Astrocyte (in vitro differentiated cells and primary cell): ENCODE measurements around the gene ARMH3. TPM values are rescaled to one million over a fixed set of nuclear protein-coding genes. Genes with fewer than 3 reads are reported as not detected.

Source experiments
- DNase-seq: peaks from one replicate; pipeline ENCODE4 v3.0.0-alpha.2; 2010; ENCODE audit warnings: low read depth
- FAIRE-seq: peaks from 2 replicates; lab custom pipeline; 2011; peaks lifted over from hg19 to GRCh38; lab: Jason Lieb, UNC
- H2AFZ ChIP-seq: 2 replicates; pipeline ENCODE4 v1.6.0; 2012; ENCODE audit warnings: low read depth, low read length, inconsistent platforms
- H3K27ac ChIP-seq: 2 replicates; pipeline ENCODE4 v1.5.1; 2011; ENCODE audit warnings: low read depth, low read length, inconsistent platforms
- H3K27me3 ChIP-seq: 2 replicates; pipeline ENCODE4 v1.6.0; 2011; ENCODE audit warnings: low read length, inconsistent platforms; ENCODE audit not compliant: insufficient read depth
- H3K36me3 ChIP-seq: 2 replicates; pipeline ENCODE4 v1.5.1; 2011; ENCODE audit warnings: low read length, inconsistent platforms; ENCODE audit not compliant: insufficient read depth
- H3K4me1 ChIP-seq: 2 replicates; pipeline ENCODE4 v1.5.1; 2011; ENCODE audit warnings: low read length, inconsistent platforms; ENCODE audit not compliant: insufficient read depth
- H3K4me2 ChIP-seq: 2 replicates; pipeline ENCODE4 v1.6.0; 2012; ENCODE audit warnings: low read length, inconsistent platforms
- H3K4me3 ChIP-seq: 2 replicates; pipeline ENCODE4 v1.5.1; 2011; ENCODE audit warnings: low read depth, mild to moderate bottlenecking, low read length, inconsistent platforms; ENCODE audit not compliant: insufficient read depth
- H3K79me2 ChIP-seq: 2 replicates; pipeline ENCODE4 v1.6.0; 2012; ENCODE audit warnings: mild to moderate bottlenecking, low read length, inconsistent platforms; ENCODE audit not compliant: insufficient read depth
- H3K9ac ChIP-seq: 2 replicates; pipeline ENCODE4 v1.6.0; 2012; ENCODE audit warnings: mild to moderate bottlenecking, low read length, inconsistent platforms
- H3K9me3 ChIP-seq: 2 replicates; pipeline ENCODE4 v1.5.1; 2012; ENCODE audit warnings: low read depth, mild to moderate bottlenecking, low read length, inconsistent platforms; ENCODE audit not compliant: insufficient read depth
- H4K20me1 ChIP-seq: 2 replicates; pipeline ENCODE4 v1.6.0; 2012; ENCODE audit warnings: low read length, inconsistent platforms; ENCODE audit not compliant: insufficient read depth
- H3K27ac Mint-ChIP-seq: one replicate; pipeline ENCODE4 v1.8.0; 2021; ENCODE audit warnings: mild to moderate bottlenecking, mixed read lengths; ENCODE audit not compliant: unreplicated experiment
- H3K27me3 Mint-ChIP-seq: one replicate; pipeline ENCODE4 v1.8.0; 2021; ENCODE audit warnings: low read depth, mixed read lengths; ENCODE audit not compliant: unreplicated experiment
- H3K36me3 Mint-ChIP-seq: one replicate; pipeline ENCODE4 v1.8.0; 2021; ENCODE audit warnings: low read depth, mixed read lengths; ENCODE audit not compliant: unreplicated experiment
- H3K4me1 Mint-ChIP-seq: one replicate; pipeline ENCODE4 v1.8.0; 2021; ENCODE audit warnings: low read depth, mixed read lengths; ENCODE audit not compliant: unreplicated experiment
- H3K4me3 Mint-ChIP-seq: one replicate; pipeline ENCODE4 v1.8.0; 2021; ENCODE audit warnings: mild to moderate bottlenecking, moderate library complexity, mixed read lengths; ENCODE audit not compliant: unreplicated experiment
- H3K9me3 Mint-ChIP-seq: one replicate; pipeline ENCODE4 v1.8.0; 2021; ENCODE audit warnings: mild to moderate bottlenecking, mixed read lengths; ENCODE audit not compliant: unreplicated experiment
- CTCF ChIP-seq: IDR thresholded peaks from 2 replicates; pipeline ENCODE4 v1.5.1; 2011; ENCODE audit warnings: low read depth, mild to moderate bottlenecking, inconsistent platforms, low read length, moderate library complexity; ENCODE audit not compliant: insufficient read depth
- EZH2 ChIP-seq: IDR thresholded peaks from 2 replicates; pipeline ENCODE4 v1.6.1; 2012; ENCODE audit warnings: mild to moderate bottlenecking, low read length, inconsistent platforms; ENCODE audit not compliant: insufficient read depth
- total RNA-seq: library from RNA; stranded (reverse); gene quantifications from 2 replicates; pipeline ENCODE4 v1.2.1, GENCODE V29; 2021

The ARMH3 gene
- total RNA-seq, 1 donor from 2014 or later = 22.6 TPM

GRCh38 chr10:101922846-101923245, 133.1 kb downstream of the ARMH3 start:
- Mint-ChIP-seq H3K9me3 (no peaks in the 10 kb centered on the region), H3K4me1 (peaks cover 18% of the 10 kb centered on the region), H3K36me3 (no peaks in the 10 kb centered on the region), H3K27ac (no peak overlapping the region), H3K4me3 (no peak overlapping the region), H3K27me3 (no peaks in the 10 kb centered on the region)
- no peaks in the 10 kb centered on the region for H3K27me3 ChIP-seq
- DNase-seq (no peak), FAIRE-seq (no peak)
- no peaks in the 10 kb centered on the region for H3K9me3 ChIP-seq
- H3K27ac ChIP-seq = no peak overlapping the region
- no peak overlapping the region for H3K4me2 ChIP-seq
- H4K20me1 ChIP-seq = no peaks in the 10 kb centered on the region
- H2AFZ ChIP-seq = no peak overlapping the region
- H3K4me3 ChIP-seq = no peak overlapping the region
- TF ChIP-seq CTCF (no peak), EZH2 (no peak)
- no peak overlapping the region for H3K9ac ChIP-seq
- H3K4me1 ChIP-seq = no peaks in the 10 kb centered on the region
- no peaks in the 10 kb centered on the region for H3K36me3 ChIP-seq
- H3K79me2 ChIP-seq = no peaks in the 10 kb centered on the region

GRCh38 chr10:101920546-101920945, 135.4 kb downstream of the ARMH3 start:
- FAIRE-seq (no peak), DNase-seq (no peak)
- Histone ChIP-seq H3K9ac (no peak overlapping the region), H3K4me2 (no peak overlapping the region), H4K20me1 (no peaks in the 10 kb centered on the region), H3K79me2 (no peaks in the 10 kb centered on the region), H3K9me3 (no peaks in the 10 kb centered on the region), H3K4me3 (no peak overlapping the region), H3K27me3 (no peaks in the 10 kb centered on the region), H3K36me3 (no peaks in the 10 kb centered on the region), H3K4me1 (no peaks in the 10 kb centered on the region), H2AFZ (no peak overlapping the region), H3K27ac (no peak overlapping the region)
- Mint-ChIP-seq H3K27me3 (no peaks in the 10 kb centered on the region), H3K4me3 (no peak overlapping the region), H3K27ac (no peak overlapping the region), H3K36me3 (peaks cover 5% of the 10 kb centered on the region), H3K9me3 (no peaks in the 10 kb centered on the region), H3K4me1 (peaks cover 18% of the 10 kb centered on the region)
- no peak for TF ChIP-seq EZH2

GRCh38 chr10:101919026-101919770, 136.8 kb downstream of the ARMH3 start:
- Histone ChIP-seq H3K4me2 (no peak overlapping the region), H3K27me3 (no peaks in the 10 kb centered on the region), H3K36me3 (no peaks in the 10 kb centered on the region), H4K20me1 (no peaks in the 10 kb centered on the region), H3K9ac (no peak overlapping the region), H3K4me1 (no peaks in the 10 kb centered on the region), H3K4me3 (no peak overlapping the region), H3K27ac (no peak overlapping the region), H3K9me3 (no peaks in the 10 kb centered on the region), H3K79me2 (no peaks in the 10 kb centered on the region), H2AFZ (no peak overlapping the region)
- no peaks in the 10 kb centered on the region for H3K27me3 Mint-ChIP-seq
- DNase-seq (no peak), FAIRE-seq (no peak)
- H3K4me3 Mint-ChIP-seq = no peak overlapping the region
- no peaks in the 10 kb centered on the region for H3K9me3 Mint-ChIP-seq
- no peak overlapping the region for H3K27ac Mint-ChIP-seq
- peaks cover 5% of the 10 kb centered on the region for H3K36me3 Mint-ChIP-seq
- H3K4me1 Mint-ChIP-seq = peaks cover 18% of the 10 kb centered on the region
- TF ChIP-seq CTCF = no peak
- TF ChIP-seq EZH2 = no peak
